ENCODE results near the gene ISG15. TPM values are rescaled to one million over a fixed set of nuclear protein-coding genes. Genes with fewer than 3 reads are reported as not detected.

Gene ISG15
- total and polyA plus RNA-seq, 9 of the 15 experiments (the other 6 are each of a cell fraction or from before 2014, with no cell fraction given) = 0.40 to 58.3 (median 12.2) TPM

GRCh38 chr1:981491-981954 is 31.8 kb upstream of the ISG15 start:
- no peak overlapping the region for H3K4me3 ChIP-seq
- CTCF ChIA-PET (ENCODE audit: low intra/inter-chr PET ratio) = no interaction called here
- peaks cover 13% of the 10 kb centered on the region for H4K20me1 ChIP-seq (replicated peaks; ENCODE audit: control insufficient read depth, insufficient read depth, low read length)
- peaks cover 0 to 62% of the 10 kb centered on the region in 2 experiments; a peak in 3 of 5 replicates for H3K4me1 ChIP-seq (replicated peaks in 1 of 2; ENCODE audit: control insufficient read depth in 2 of 2, insufficient read depth in 2 of 2, low read length in 2 of 2)
- no peak for FAIRE-seq
- WGBS (ENCODE audit: insufficient coverage, low coverage, missing lambda C conversion rate) = 12% methylated on average over 19 of the region's 21 CpGs
- no peak for TF ChIP-seq SMAD3 (CRISPR knock-in tag; conservative IDR thresholded peaks at IDR 0.05)
- TF ChIP-seq ZNF717 (CRISPR knock-in tag; IDR thresholded peaks at IDR 0.05) = no peak
- TF ChIP-seq PREB (CRISPR knock-in tag; IDR thresholded peaks at IDR 0.05) = no peak
- no peak for TF ChIP-seq ZNF354B (CRISPR knock-in tag; IDR thresholded peaks at IDR 0.05)
- no peak for TF ChIP-seq TRIM24 (IDR thresholded peaks at IDR 0.05)
- TF ChIP-seq SUPT5H (IDR thresholded peaks at IDR 0.05) = no peak
- no peak for TF ChIP-seq TEAD1 (CRISPR knock-in tag; IDR thresholded peaks at IDR 0.05)
- TF ChIP-seq MNT (conservative IDR thresholded peaks at IDR 0.05) = no peak
- TF ChIP-seq PBX2 (CRISPR knock-in tag; IDR thresholded peaks at IDR 0.05; ENCODE audit: low read depth) = no peak
- no peak for TF ChIP-seq PBX2 (tag; conservative IDR thresholded peaks at IDR 0.05; ENCODE audit: low read depth)
- TF ChIP-seq ZNF511 (CRISPR knock-in tag; IDR thresholded peaks at IDR 0.05) = no peak
- TF ChIP-seq BRF2 (IDR thresholded peaks at IDR 0.05; ENCODE audit: borderline replicate concordance, insufficient read depth, insufficient read length) = no peak
- TF ChIP-seq NFATC3 (IDR thresholded peaks at IDR 0.05) = no peak
- no peak for TF ChIP-seq MAFG (tag; conservative IDR thresholded peaks at IDR 0.05)
- TF ChIP-seq YBX1 (IDR thresholded peaks at IDR 0.05) = no peak
- TF ChIP-seq BACH1 (tag; IDR thresholded peaks at IDR 0.05) = no peak
- H2AFZ ChIP-seq (ENCODE audit: low read depth, low read length) = no peak overlapping the region
- H3K9me3 ChIP-seq (replicated peaks; ENCODE audit: control insufficient read depth, insufficient read depth, low read depth, low read length) = no peaks in the 10 kb centered on the region
- no peaks in the 10 kb centered on the region for H3K36me3 ChIP-seq (ENCODE audit: control insufficient read depth, insufficient read depth, low read length)
- peak overlapping the region in 1 of 2 experiments; percentile 48; a peak in 1 of 4 replicates for H3K9ac ChIP-seq (ENCODE audit: insufficient read depth in 1 of 2, low read depth in 2 of 2, low read length in 2 of 2)
- in situ Hi-C loops (cut with MboI) (loop anchor here (10.0 kb wide), 1 partner anchor 83 kb away; no protein-coding TSS in a partner anchor), intact Hi-C loops (cut with micrococcal nuclease) (loop anchor here (10.0 kb wide), 1 partner anchor 313 kb away; no protein-coding TSS in a partner anchor)
- POLR2A ChIA-PET = interaction anchor here (0.6 to 1.1 kb wide), 4 partner anchors 11 to 18 kb away, joined by 3 to 4 read pairs (median 3); partner anchors contain the start of gene HES4
- H3K79me2 ChIP-seq (ENCODE audit: control insufficient read depth, insufficient read depth, low read length) = no peaks in the 10 kb centered on the region
- no peaks in the 10 kb centered on the region for H3K9me1 ChIP-seq (ENCODE audit: control insufficient read depth, insufficient read depth, low read length)
- H3K4me2 ChIP-seq (ENCODE audit: insufficient read depth, low read length) = no peak overlapping the region
- no TSS peak for BruUV-seq (replicated peaks)
- H3K27me3 ChIP-seq (ENCODE audit: control insufficient read depth in 2 of 2, insufficient read depth in 2 of 2, low read length in 2 of 2) = peaks cover 39 to 60% of the 10 kb centered on the region in 2 experiments; a peak in 4 of 5 replicates
- no peak for DNase-seq (ENCODE audit: extremely low read depth in 1 of 4, low spot score in 3 of 4)
- no peak for ATAC-seq
- no peak overlapping the region for H3K27ac ChIP-seq (ENCODE audit: extremely low read depth, low read depth, low read length)
